Measurements from ENCODE around the gene ARHGAP24. TPM values are rescaled to one million over a fixed set of nuclear protein-coding genes. Genes with fewer than 3 reads are reported as not detected.

The ARHGAP24 gene
- total and polyA plus RNA-seq, 3 donors from 2014 or later, result 5.7 to 9.9 (median 9.4) TPM

DNA sequence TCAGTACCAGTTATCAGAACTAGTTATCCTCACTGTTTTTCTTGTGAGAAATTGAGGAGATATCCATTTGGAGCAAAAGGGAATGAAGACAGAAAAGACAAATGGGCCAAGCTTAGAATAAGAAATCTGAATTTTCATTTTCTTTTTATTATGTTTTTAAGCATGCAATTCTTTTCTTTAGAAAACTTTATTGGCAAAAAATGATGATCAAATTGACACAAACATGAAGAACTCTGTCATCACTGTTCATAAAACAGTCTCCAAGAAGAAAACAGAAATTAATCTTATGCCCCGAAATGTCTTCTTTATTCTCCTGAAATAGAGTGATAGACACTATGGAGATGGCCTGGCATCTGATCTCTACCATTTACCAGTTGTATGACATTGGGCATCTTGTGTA lies 139.0 kb downstream of the ARHGAP24 start:
- no peaks in the 10 kb centered on the region for H3K4me1 ChIP-seq
- no peaks in the 10 kb centered on the region for H3K27me3 ChIP-seq
- DNase-seq, result no peak
- no peak overlapping the region for H3K27ac ChIP-seq
- H3K36me3 ChIP-seq (ENCODE audit: low read depth, missing control alignments), result no peaks in the 10 kb centered on the region
- TF ChIP-seq, protein P1, sequence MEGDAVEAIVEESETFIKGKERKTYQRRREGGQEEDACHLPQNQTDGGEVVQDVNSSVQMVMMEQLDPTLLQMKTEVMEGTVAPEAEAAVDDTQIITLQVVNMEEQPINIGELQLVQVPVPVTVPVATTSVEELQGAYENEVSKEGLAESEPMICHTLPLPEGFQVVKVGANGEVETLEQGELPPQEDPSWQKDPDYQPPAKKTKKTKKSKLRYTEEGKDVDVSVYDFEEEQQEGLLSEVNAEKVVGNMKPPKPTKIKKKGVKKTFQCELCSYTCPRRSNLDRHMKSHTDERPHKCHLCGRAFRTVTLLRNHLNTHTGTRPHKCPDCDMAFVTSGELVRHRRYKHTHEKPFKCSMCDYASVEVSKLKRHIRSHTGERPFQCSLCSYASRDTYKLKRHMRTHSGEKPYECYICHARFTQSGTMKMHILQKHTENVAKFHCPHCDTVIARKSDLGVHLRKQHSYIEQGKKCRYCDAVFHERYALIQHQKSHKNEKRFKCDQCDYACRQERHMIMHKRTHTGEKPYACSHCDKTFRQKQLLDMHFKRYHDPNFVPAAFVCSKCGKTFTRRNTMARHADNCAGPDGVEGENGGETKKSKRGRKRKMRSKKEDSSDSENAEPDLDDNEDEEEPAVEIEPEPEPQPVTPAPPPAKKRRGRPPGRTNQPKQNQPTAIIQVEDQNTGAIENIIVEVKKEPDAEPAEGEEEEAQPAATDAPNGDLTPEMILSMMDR (IDR thresholded peaks at IDR 0.05), result no peak
- no peak for TF ChIP-seq POLR2A (IDR thresholded peaks at IDR 0.05)
- no peak overlapping the region for H3K4me3 ChIP-seq
- no peaks in the 10 kb centered on the region for H3K9me3 ChIP-seq
- 88 to 93% methylated on average over 1 of the region's 1 CpG for WGBS, 2 donors
- intact Hi-C loops (cut with DNase I; ENCODE audit: low total_unique reads), result no loop called here

DNA sequence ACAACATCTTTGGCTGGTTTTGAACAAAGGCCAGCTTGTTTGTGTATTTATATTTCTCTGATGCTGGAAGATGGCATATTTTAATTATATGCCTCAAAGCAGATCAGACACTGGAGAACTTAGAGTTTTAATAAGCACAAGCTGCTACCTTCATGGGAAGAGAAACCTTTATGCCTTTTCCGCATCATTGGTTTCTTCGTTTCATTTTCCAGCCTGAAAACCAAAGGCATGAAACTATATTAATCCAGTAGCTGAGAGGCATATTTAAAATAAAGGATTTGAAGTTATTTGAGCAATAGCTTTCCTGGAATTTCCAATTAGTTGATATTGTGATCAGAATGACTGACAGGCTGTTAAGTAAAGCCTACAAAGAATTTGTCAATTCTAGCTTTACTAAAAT lies 141.0 kb downstream of the ARHGAP24 start:
- Histone ChIP-seq H3K4me1 (no peaks in the 10 kb centered on the region), H3K27me3 (no peaks in the 10 kb centered on the region), H3K27ac (no peak overlapping the region), H3K4me3 (no peak overlapping the region), H3K36me3 (ENCODE audit: low read depth, missing control alignments) (no peaks in the 10 kb centered on the region), H3K9me3 (no peaks in the 10 kb centered on the region)
- intact Hi-C loops (cut with DNase I; ENCODE audit: low total_unique reads), result no loop called here
- TF ChIP-seq, protein P1 (IDR thresholded peaks at IDR 0.05), result no peak
- no peak for TF ChIP-seq POLR2A (IDR thresholded peaks at IDR 0.05)
- WGBS, 2 donors, result 92% methylated on average over 2 of the region's 2 CpGs
- no peak for DNase-seq

DNA sequence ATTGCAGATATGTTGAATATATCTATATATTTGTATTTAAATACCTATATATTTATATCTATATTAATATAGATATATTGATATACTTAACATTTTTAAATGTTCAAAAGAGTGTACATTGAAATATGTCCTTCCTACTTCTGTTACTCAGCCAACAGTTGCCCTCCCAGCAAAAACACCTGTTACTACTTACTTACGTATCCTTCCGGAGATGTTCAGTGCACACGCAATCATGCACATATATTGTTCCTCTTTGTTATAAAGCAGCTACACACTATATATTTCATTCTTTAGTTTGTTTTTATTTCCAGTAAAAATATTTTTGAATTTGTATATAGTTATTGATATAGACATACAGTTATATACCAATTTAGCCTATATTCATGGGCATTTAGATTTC lies 142.3 kb downstream of the ARHGAP24 start:
- TF ChIP-seq, protein P1 (IDR thresholded peaks at IDR 0.05), result no peak
- TF ChIP-seq POLR2A (IDR thresholded peaks at IDR 0.05), result no peak
- H3K27me3 ChIP-seq, result no peaks in the 10 kb centered on the region
- intact Hi-C loops (cut with DNase I; ENCODE audit: low total_unique reads), result no loop called here
- H3K4me3 ChIP-seq, result no peak overlapping the region
- H3K4me1 ChIP-seq, result no peaks in the 10 kb centered on the region
- no peak overlapping the region for H3K27ac ChIP-seq
- WGBS, 2 donors, result 92 to 97% methylated on average over 3 of the region's 3 CpGs
- H3K9me3 ChIP-seq, result no peaks in the 10 kb centered on the region
- DNase-seq, result no peak
- H3K36me3 ChIP-seq (ENCODE audit: low read depth, missing control alignments), result no peaks in the 10 kb centered on the region

DNA sequence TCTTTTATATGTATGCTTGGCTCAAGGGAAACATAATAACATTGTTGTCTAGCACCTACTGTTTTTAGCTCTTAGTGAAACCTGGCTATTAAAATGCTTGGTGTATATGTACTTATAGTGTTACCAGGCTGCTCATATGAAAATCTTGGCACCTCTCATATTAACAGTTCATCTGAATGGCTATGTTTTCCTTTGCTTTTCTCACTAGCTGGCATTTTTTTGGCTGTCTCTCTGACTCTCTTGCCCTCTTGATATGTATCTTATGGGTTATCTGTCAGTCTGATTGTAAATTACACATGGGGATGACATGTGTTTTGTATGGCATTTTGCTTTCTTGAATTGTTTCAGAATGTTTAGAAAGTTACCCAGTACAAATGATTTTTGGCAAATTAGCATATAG lies 158.0 kb downstream of the ARHGAP24 start:
- H3K36me3 ChIP-seq (ENCODE audit: low read depth, missing control alignments), result no peaks in the 10 kb centered on the region
- no peak overlapping the region for H3K27ac ChIP-seq
- H3K4me1 ChIP-seq, result no peaks in the 10 kb centered on the region
- no peaks in the 10 kb centered on the region for H3K9me3 ChIP-seq
- intact Hi-C loops (cut with DNase I; ENCODE audit: low total_unique reads), result no loop called here
- no peaks in the 10 kb centered on the region for H3K27me3 ChIP-seq
- no peak for TF ChIP-seq POLR2A (IDR thresholded peaks at IDR 0.05)
- TF ChIP-seq, protein P1 (IDR thresholded peaks at IDR 0.05), result no peak
- no peak overlapping the region for H3K4me3 ChIP-seq
- no peak for DNase-seq

DNA sequence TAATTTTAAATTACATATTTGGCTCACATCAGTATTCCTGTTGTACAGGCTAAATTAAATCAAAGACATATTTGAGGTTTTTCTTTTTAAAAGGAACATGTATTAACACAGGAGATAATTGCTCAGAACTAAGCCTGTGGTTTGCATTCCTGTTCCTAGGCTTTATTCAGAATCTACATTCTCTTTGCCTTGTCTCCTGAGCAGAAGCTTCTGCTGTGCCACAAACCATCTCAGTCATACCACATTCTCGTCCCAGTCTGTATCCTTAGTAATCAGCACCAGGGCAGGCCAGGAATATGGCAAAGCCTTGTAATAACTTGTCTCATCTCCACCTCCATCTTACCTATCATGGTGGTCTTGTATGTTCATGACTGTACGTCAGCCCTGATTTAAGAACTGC lies 162.8 kb downstream of the ARHGAP24 start:
- intact Hi-C loops (cut with DNase I; ENCODE audit: low total_unique reads), result no loop called here
- no peak for TF ChIP-seq POLR2A (IDR thresholded peaks at IDR 0.05)
- TF ChIP-seq, protein P1 (IDR thresholded peaks at IDR 0.05), result no peak
- DNase-seq, result no peak
- no peak overlapping the region for H3K27ac ChIP-seq
- 92 to 95% methylated on average over 2 of the region's 2 CpGs for WGBS, 2 donors
- H3K36me3 ChIP-seq (ENCODE audit: low read depth, missing control alignments), result no peaks in the 10 kb centered on the region
- no peaks in the 10 kb centered on the region for H3K27me3 ChIP-seq
- H3K4me1 ChIP-seq, result no peaks in the 10 kb centered on the region
- no peaks in the 10 kb centered on the region for H3K9me3 ChIP-seq
- H3K4me3 ChIP-seq, result no peak overlapping the region
